HEK293 (cell line): ENCODE data around the gene STK38.

Experiments
- CTCF ChIA-PET: fragments of 350-600 bp; formaldehyde crosslinking; extraction: SDS; loops from one replicate; lab custom pipeline; 2021; ENCODE audit warnings: antibody characterized with exemption; lab: Yijun Ruan, JAX
- POLR2A ChIA-PET: fragments of 300-600 bp; formaldehyde crosslinking; extraction: SDS; loops from one replicate; lab custom pipeline; 2020; ENCODE audit warnings: antibody characterized with exemption, inconsistent platforms; lab: Yijun Ruan, JAX
- H3K27ac ChIP-seq: fragments of 200-500 bp; sonication (Bioruptor generic); 2 replicates; pipeline ENCODE4 v1.5.1; 2014; ENCODE audit warnings: low read depth, low read length, control low read depth, inconsistent platforms; ENCODE audit errors: extremely low read depth
- H3K36me3 ChIP-seq, 2 experiments: fragments of 200-500 bp in 1 of 2; sonication (Bioruptor generic) in 1 of 2; 1 replicate in 1 of 2; 2 replicates in 1 of 2; pipeline ENCODE4 v1.5.1; 2014 to 2017; ENCODE audit warnings: inconsistent platforms in 2 of 2, low read length in 2 of 2; ENCODE audit not compliant: control insufficient read depth in 2 of 2, insufficient read depth in 1 of 2
- H3K4me1 ChIP-seq: fragments of 200-500 bp; sonication (Bioruptor generic); 2 replicates; pipeline ENCODE4 v1.5.1; 2014; ENCODE audit warnings: mild to moderate bottlenecking, low read length, inconsistent platforms; ENCODE audit not compliant: control insufficient read depth, insufficient read depth
- H3K4me3 ChIP-seq: 2 replicates; pipeline ENCODE4 v1.5.1; 2011; ENCODE audit warnings: low read depth, mild to moderate bottlenecking, control low read depth, low read length, moderate library complexity
- H3K9me3 ChIP-seq: fragments of 200-500 bp; sonication (Bioruptor generic); 2 replicates; pipeline ENCODE4 v1.5.1; 2014; ENCODE audit warnings: low read depth, low read length, inconsistent platforms; ENCODE audit not compliant: control insufficient read depth, insufficient read depth
- BCL11A ChIP-seq: fragments of 450-650 bp; formaldehyde crosslinking; IDR thresholded peaks from 2 replicates; pipeline ENCODE4 v1.5.1; 2016; ENCODE audit warnings: low read depth, missing biosample characterization, missing genetic modification characterization
- GLIS1 ChIP-seq: fragments of 450-650 bp; formaldehyde crosslinking; IDR thresholded peaks from 2 replicates; pipeline ENCODE4 v1.5.1; 2016; ENCODE audit warnings: missing biosample characterization, missing genetic modification characterization
- KLF1 ChIP-seq: fragments of 450-650 bp; formaldehyde crosslinking; IDR thresholded peaks from 2 replicates; pipeline ENCODE4 v1.5.1; 2016; ENCODE audit warnings: missing biosample characterization, missing genetic modification characterization
- MZF1 ChIP-seq: fragments of 450-650 bp; formaldehyde crosslinking; IDR thresholded peaks from 2 replicates; pipeline ENCODE4 v1.5.1; 2017; ENCODE audit warnings: missing biosample characterization, missing genetic modification characterization, borderline replicate concordance
- PRDM1 ChIP-seq: fragments of 450-650 bp; formaldehyde crosslinking; IDR thresholded peaks from 2 replicates; pipeline ENCODE4; 2016; ENCODE audit warnings: missing biosample characterization, missing genetic modification characterization
- SP3 ChIP-seq: fragments of 450-650 bp; formaldehyde crosslinking; IDR thresholded peaks from 2 replicates; pipeline ENCODE4 v1.5.1; 2016; ENCODE audit warnings: missing biosample characterization, missing genetic modification characterization
- TRIM28 ChIP-seq: IDR thresholded peaks from 2 replicates; pipeline ENCODE4 v1.6.1; 2011; ENCODE audit warnings: low read length, control low read depth, borderline replicate concordance
- WT1 ChIP-seq: fragments of 450-650 bp; formaldehyde crosslinking; IDR thresholded peaks from 2 replicates; pipeline ENCODE4 v1.5.1; 2016; ENCODE audit warnings: missing biosample characterization, missing genetic modification characterization
- ZBTB20 ChIP-seq: fragments of 450-650 bp; formaldehyde crosslinking; IDR thresholded peaks from 2 replicates; pipeline ENCODE4 v1.5.1; 2016; ENCODE audit warnings: missing biosample characterization, missing genetic modification characterization
- ZEB2 ChIP-seq: fragments of 450-650 bp; formaldehyde crosslinking; IDR thresholded peaks from 2 replicates; pipeline ENCODE4 v1.5.1; 2016; ENCODE audit warnings: missing biosample characterization, missing genetic modification characterization
- ZFP37 ChIP-seq: fragments of 450-650 bp; formaldehyde crosslinking; IDR thresholded peaks from 2 replicates; pipeline ENCODE4 v1.5.1; 2016; ENCODE audit warnings: missing biosample characterization, missing genetic modification characterization
- ZNF19 ChIP-seq: fragments of 450-650 bp; formaldehyde crosslinking; IDR thresholded peaks from 2 replicates; pipeline ENCODE4; 2016; ENCODE audit warnings: missing biosample characterization, missing genetic modification characterization, low read depth
- ZNF211 ChIP-seq: fragments of 450-650 bp; formaldehyde crosslinking; IDR thresholded peaks from 2 replicates; pipeline ENCODE4 v1.5.1; 2016; ENCODE audit warnings: low read depth, missing biosample characterization, missing genetic modification characterization
- ZNF341 ChIP-seq: fragments of 450-650 bp; formaldehyde crosslinking; IDR thresholded peaks from 2 replicates; pipeline ENCODE4; 2016; ENCODE audit warnings: low read depth, missing biosample characterization, missing genetic modification characterization
- ZNF449 ChIP-seq: fragments of 450-650 bp; formaldehyde crosslinking; IDR thresholded peaks from 2 replicates; pipeline ENCODE4 v1.5.1; 2017; ENCODE audit warnings: missing biosample characterization, mild to moderate bottlenecking, missing genetic modification characterization, moderate library complexity
- ZNF558 ChIP-seq: fragments of 450-650 bp; formaldehyde crosslinking; IDR thresholded peaks from 2 replicates; pipeline ENCODE4 v1.5.1; 2016; ENCODE audit warnings: missing biosample characterization, missing genetic modification characterization
- ZNF600 ChIP-seq: fragments of 450-650 bp; formaldehyde crosslinking; IDR thresholded peaks from 2 replicates; pipeline ENCODE4 v1.5.1; 2016; ENCODE audit warnings: missing biosample characterization, missing genetic modification characterization
- ZNF639 ChIP-seq: fragments of 450-650 bp; formaldehyde crosslinking; IDR thresholded peaks from 2 replicates; pipeline ENCODE4 v1.5.1; 2016; ENCODE audit warnings: missing biosample characterization, missing genetic modification characterization
- ZNF664 ChIP-seq: fragments of 450-650 bp; formaldehyde crosslinking; IDR thresholded peaks from 2 replicates; pipeline ENCODE4 v1.5.1; 2016; ENCODE audit warnings: missing biosample characterization, missing genetic modification characterization
- TF ChIP-seq, protein P1 (sequence below): fragments of 450-650 bp; formaldehyde crosslinking; IDR thresholded peaks from 2 replicates; pipeline ENCODE4 v1.5.1; 2017; ENCODE audit warnings: missing biosample characterization, missing genetic modification characterization

The STK38 gene

GRCh38 chr6:36547646-36548400 lies 544 bp upstream of the STK38 start:
- peak overlapping the region; percentile 95; the same call in 1 of the 2 replicates for H3K27ac ChIP-seq
- peaks cover 4% of the 10 kb centered on the region in 2 experiments; a peak in 2 of 3 replicates for H3K36me3 ChIP-seq
- peaks cover 10% of the 10 kb centered on the region; the same call in 1 of the 2 replicates for H3K4me1 ChIP-seq
- H3K9me3 ChIP-seq, result no peaks in the 10 kb centered on the region
- ChIA-PET POLR2A (interaction anchor here (0.6 kb wide), 1 partner anchor 24 kb away, joined by 3 read pairs; no protein-coding TSS in a partner anchor), CTCF (no interaction called here)
- H3K4me3 ChIP-seq, result no peak overlapping the region
- TF ChIP-seq, protein P1, sequence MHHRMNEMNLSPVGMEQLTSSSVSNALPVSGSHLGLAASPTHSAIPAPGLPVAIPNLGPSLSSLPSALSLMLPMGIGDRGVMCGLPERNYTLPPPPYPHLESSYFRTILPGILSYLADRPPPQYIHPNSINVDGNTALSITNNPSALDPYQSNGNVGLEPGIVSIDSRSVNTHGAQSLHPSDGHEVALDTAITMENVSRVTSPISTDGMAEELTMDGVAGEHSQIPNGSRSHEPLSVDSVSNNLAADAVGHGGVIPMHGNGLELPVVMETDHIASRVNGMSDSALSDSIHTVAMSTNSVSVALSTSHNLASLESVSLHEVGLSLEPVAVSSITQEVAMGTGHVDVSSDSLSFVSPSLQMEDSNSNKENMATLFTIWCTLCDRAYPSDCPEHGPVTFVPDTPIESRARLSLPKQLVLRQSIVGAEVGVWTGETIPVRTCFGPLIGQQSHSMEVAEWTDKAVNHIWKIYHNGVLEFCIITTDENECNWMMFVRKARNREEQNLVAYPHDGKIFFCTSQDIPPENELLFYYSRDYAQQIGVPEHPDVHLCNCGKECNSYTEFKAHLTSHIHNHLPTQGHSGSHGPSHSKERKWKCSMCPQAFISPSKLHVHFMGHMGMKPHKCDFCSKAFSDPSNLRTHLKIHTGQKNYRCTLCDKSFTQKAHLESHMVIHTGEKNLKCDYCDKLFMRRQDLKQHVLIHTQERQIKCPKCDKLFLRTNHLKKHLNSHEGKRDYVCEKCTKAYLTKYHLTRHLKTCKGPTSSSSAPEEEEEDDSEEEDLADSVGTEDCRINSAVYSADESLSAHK, result peak; percentile 46; the same call in 1 of the 2 replicates
- TF ChIP-seq TRIM28 (no peak), ZNF664 (peak; percentile 51; the same call in 1 of the 2 replicates), ZFP37 (no peak), GLIS1 (tag by site-specific recombination) (0 out of 2 replicates have a peak, but pooled peaks have one; percentile 7), WT1 (tag by site-specific recombination) (peak; percentile 20; the same call in 1 of the 2 replicates), ZNF19 (no peak), KLF1 (tag by site-specific recombination) (no peak), SP3 (no peak), ZEB2 (tag by site-specific recombination) (no peak)

DNA sequence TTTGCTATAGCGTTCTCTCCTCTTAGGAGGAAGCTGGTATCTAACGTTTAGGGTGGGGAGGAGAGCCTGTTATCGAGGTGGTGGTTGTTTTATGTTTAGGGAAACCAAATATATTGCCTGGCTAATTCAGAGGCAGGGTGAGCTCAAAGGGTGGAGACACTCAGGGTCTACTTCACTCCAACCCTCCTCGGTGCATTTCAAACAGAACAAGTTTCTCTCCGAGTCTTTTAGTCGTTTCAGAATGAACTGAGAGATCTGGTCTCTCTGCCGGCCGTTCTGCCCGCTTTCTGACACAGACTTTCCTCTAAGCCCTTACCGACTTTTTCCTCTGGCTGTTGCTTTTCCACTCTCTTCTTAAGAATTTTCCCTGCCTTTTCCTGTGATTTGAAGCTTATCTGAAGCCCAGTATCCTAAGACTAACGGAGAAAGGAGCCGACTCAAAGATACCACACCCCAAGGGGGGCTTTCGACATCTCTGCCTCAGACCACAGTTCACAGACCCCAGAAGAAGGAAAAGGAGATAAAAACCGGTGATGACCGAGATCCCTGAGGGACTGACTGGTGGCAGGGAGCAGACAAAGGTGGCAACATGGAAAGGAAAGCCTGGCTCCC lies 865 bp downstream of the STK38 start:
- TF ChIP-seq MZF1 (tag by site-specific recombination), result no peak
- peak; percentile 32; the same call in 1 of the 2 replicates for TF ChIP-seq ZNF600 (tag by site-specific recombination)
- TF ChIP-seq ZNF639 (tag by site-specific recombination), result 0 out of 2 replicates have a peak, but pooled peaks have one; percentile 1
- TF ChIP-seq BCL11A (tag by site-specific recombination), result no peak
- peak; percentile 66 for TF ChIP-seq ZNF341 (tag by site-specific recombination)
- peak; percentile 95 for TF ChIP-seq ZNF449 (tag by site-specific recombination)
- TF ChIP-seq PRDM1 (tag by site-specific recombination), result peak; percentile 96
- TF ChIP-seq ZNF211 (tag by site-specific recombination), result no peak
- TF ChIP-seq ZBTB20 (tag by site-specific recombination), result peak; percentile 36
- no peak for TF ChIP-seq ZNF558
- H3K36me3 ChIP-seq, result peaks cover 4% of the 10 kb centered on the region in 2 experiments; a peak in 2 of 3 replicates
- peaks cover 10% of the 10 kb centered on the region; the same call in 1 of the 2 replicates for H3K4me1 ChIP-seq
- H3K9me3 ChIP-seq, result no peaks in the 10 kb centered on the region
- CTCF ChIA-PET, result interaction anchor here (0.6 to 0.9 kb wide), 3 partner anchors 30 to 116 kb away, joined by 4 to 5 read pairs (median 4); no protein-coding TSS in a partner anchor
- peak overlapping the region; percentile 97 for H3K4me3 ChIP-seq
- POLR2A ChIA-PET, result interaction anchor here (0.6 to 2.3 kb wide), 7 partner anchors 18 to 123 kb away, joined by 3 to 11 read pairs (median 4); no protein-coding TSS in a partner anchor
- H3K27ac ChIP-seq, result peak overlapping the region; percentile 95
